ENCODE results near the gene PI16. TPM values are rescaled to one million over a fixed set of nuclear protein-coding genes. Genes with fewer than 3 reads are reported as not detected.

Gene PI16
- total and polyA plus RNA-seq, 2 experiments from 2014 or later: 0.50 TPM; not detected in 1

GRCh38 chr6:36975231-36976006, 20.9 kb downstream of the PI16 start:
- no peak overlapping the region for H3K4me3 ChIP-seq
- peaks cover 56% of the 10 kb centered on the region for H3K36me3 ChIP-seq (ENCODE audit: insufficient read depth)
- H3K4me1 ChIP-seq (ENCODE audit: insufficient read depth): peaks cover 12% of the 10 kb centered on the region
- peaks cover 23% of the 10 kb centered on the region for H3K79me2 ChIP-seq (replicated peaks; ENCODE audit: insufficient read depth)
- Mint-ChIP-seq H3K27me3 (ENCODE audit: insufficient read depth, low read depth, poor library complexity) (peaks cover 4% of the 10 kb centered on the region), H3K4me3 (no peak overlapping the region), H3K9me3 (no peaks in the 10 kb centered on the region), H3K4me1 (peaks cover 15% of the 10 kb centered on the region), H3K36me3 (ENCODE audit: low read depth) (peaks cover 84% of the 10 kb centered on the region), H3K27ac (no peak overlapping the region)
- TF ChIP-seq ETS1 (IDR thresholded peaks at IDR 0.05) (no peak), EZH2phosphoT487 (IDR thresholded peaks at IDR 0.05; ENCODE audit: unreplicated experiment) (no peak), JUNB (IDR thresholded peaks at IDR 0.05; ENCODE audit: unreplicated experiment) (no peak), CTCF (conservative IDR thresholded peaks at IDR 0.05; ENCODE audit: low read depth in 2 of 2) (no peak), ZNF462 (CRISPR knock-in tag; IDR thresholded peaks at IDR 0.05) (no peak), STAT1 (IDR thresholded peaks at IDR 0.05; ENCODE audit: unreplicated experiment) (no peak), ZNF114 (CRISPR knock-in tag; IDR thresholded peaks at IDR 0.05) (no peak), NANOG (IDR thresholded peaks at IDR 0.05; ENCODE audit: borderline replicate concordance) (no peak), POLR2AphosphoS5 (IDR thresholded peaks at IDR 0.05; ENCODE audit: low read depth) (no peak), ZNF331 (CRISPR knock-in tag; IDR thresholded peaks at IDR 0.05; ENCODE audit: low read depth) (no peak), EZH2 (IDR thresholded peaks at IDR 0.05; ENCODE audit: low read depth, unreplicated experiment) (no peak), REST (IDR thresholded peaks at IDR 0.05; ENCODE audit: unreplicated experiment) (no peak), CREB1 (CRISPR knock-in tag; IDR thresholded peaks at IDR 0.05; ENCODE audit: low read depth) (no peak)
- H3K27me3 ChIP-seq (ENCODE audit: insufficient read depth): no peaks in the 10 kb centered on the region
- peaks cover 23% of the 10 kb centered on the region for H4K20me1 ChIP-seq (replicated peaks; ENCODE audit: insufficient read depth)
- ATAC-seq: no peak
- no peaks in the 10 kb centered on the region for H3K9me2 ChIP-seq (ENCODE audit: insufficient read depth)
- H3F3A ChIP-seq (replicated peaks; ENCODE audit: low read depth): peaks cover 4% of the 10 kb centered on the region
- H3K27ac ChIP-seq (ENCODE audit: low read depth): no peak overlapping the region
- no peak for DNase-seq (ENCODE audit: low spot score)
- H2AFZ ChIP-seq: no peak overlapping the region
- H3K4me2 ChIP-seq: no peak overlapping the region

Measured in GM23338 (cell line).